Measurements from ENCODE around the gene PRIM2.
"Not testable (repeated sequence)": the region's sequence is repeated elsewhere in the genome, so short reads cannot be mapped to it uniquely, and the experiment has no call there.

PRIM2 gene

DNA sequence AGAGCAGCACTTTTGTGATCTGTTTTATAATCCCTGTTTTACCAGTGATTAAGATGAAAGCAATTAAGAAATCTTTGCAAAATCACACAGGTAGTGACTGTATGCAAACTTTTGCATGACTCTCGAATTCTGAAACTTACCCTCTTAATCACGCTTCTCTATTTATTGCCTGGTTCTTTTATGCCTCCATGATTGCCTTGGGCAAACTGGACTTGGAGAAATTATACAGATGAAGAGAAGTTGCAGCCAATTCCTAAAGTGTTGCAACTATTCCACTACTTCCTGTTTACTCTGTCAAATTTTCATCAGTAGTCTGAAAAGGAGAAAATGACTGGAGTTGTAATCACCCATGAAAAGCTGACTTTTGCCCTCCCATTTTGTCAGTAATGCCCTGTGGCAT is 205.8 kb downstream of the PRIM2 start:
- not testable (repeated sequence) for H3K9me3 ChIP-seq (ENCODE audit: low read length); H3K27me3 ChIP-seq (ENCODE audit: insufficient read depth, low read length); H3K4me3 ChIP-seq (ENCODE audit: low read depth, low read length, poor library complexity, severe bottlenecking); H3K36me3 ChIP-seq (ENCODE audit: insufficient read depth, low read length); H3K27ac ChIP-seq (ENCODE audit: low read depth, low read length, poor library complexity, severe bottlenecking); H3K9me2 ChIP-seq (ENCODE audit: low read depth, low read length); H3K4me2 ChIP-seq (ENCODE audit: low read length); H3K4me1 ChIP-seq (ENCODE audit: insufficient read depth, low read length, severe bottlenecking); H4K20me1 ChIP-seq (ENCODE audit: insufficient read depth, low read length); H3K79me2 ChIP-seq (ENCODE audit: insufficient read depth, low read length); H3F3A ChIP-seq (ENCODE audit: insufficient read depth, low read length); H2AFZ ChIP-seq (ENCODE audit: low read length); H3K9ac ChIP-seq (ENCODE audit: low read length)

DNA sequence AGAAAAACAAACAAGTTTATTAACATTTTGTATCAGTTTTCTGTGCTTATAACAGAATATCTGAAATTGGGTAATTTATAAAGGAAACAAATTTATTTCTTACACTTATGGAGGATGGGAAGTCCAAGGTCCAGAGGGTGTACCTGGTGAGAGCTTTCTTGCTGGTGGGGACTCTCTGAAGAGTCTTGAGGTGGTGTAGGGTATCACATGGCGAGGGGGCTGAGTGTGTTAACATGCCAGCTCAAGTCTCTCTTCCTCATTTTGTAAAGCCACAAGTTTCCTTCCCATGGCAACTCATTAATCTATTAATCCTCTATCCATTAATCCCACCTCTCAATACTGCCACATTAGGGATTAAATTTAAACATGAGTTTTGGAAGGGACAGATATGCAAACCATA is 212.3 kb downstream of the PRIM2 start:
- not testable (repeated sequence) for H2AFZ ChIP-seq (ENCODE audit: low read length); H3K27ac ChIP-seq (ENCODE audit: low read depth, low read length, poor library complexity, severe bottlenecking); H3K79me2 ChIP-seq (ENCODE audit: insufficient read depth, low read length); H3K27me3 ChIP-seq (ENCODE audit: insufficient read depth, low read length); H3K36me3 ChIP-seq (ENCODE audit: insufficient read depth, low read length); H3K4me3 ChIP-seq (ENCODE audit: low read depth, low read length, poor library complexity, severe bottlenecking); H3K9me2 ChIP-seq (ENCODE audit: low read depth, low read length); H3F3A ChIP-seq (ENCODE audit: insufficient read depth, low read length); H3K4me2 ChIP-seq (ENCODE audit: low read length); H3K4me1 ChIP-seq (ENCODE audit: insufficient read depth, low read length, severe bottlenecking); H3K9me3 ChIP-seq (ENCODE audit: low read length); H3K9ac ChIP-seq (ENCODE audit: low read length); H4K20me1 ChIP-seq (ENCODE audit: insufficient read depth, low read length)

DNA sequence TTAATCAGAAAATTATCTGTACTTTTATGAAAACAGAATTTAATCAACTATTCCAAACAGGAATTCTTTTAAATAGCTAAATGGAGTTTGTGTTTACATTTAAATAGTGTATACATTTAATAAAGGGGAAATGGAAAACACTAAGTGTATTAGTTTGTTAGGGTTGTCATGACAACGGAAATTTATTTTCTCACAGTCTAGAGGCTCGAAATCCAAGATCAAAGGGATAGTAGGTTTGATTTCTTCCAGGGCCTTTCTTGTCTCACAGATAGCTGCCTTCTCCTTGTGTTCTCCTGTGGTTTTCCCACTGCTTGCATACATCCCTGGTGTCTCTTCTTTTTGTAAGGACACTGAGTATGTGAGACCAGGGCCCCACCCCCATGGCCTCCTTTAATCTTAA is 215.2 kb downstream of the PRIM2 start:
- H3K27me3 ChIP-seq (ENCODE audit: insufficient read depth, low read length); H3K27ac ChIP-seq (ENCODE audit: low read depth, low read length, poor library complexity, severe bottlenecking); H4K20me1 ChIP-seq (ENCODE audit: insufficient read depth, low read length); H3K4me3 ChIP-seq (ENCODE audit: low read depth, low read length, poor library complexity, severe bottlenecking); H3K9me2 ChIP-seq (ENCODE audit: low read depth, low read length); H3K79me2 ChIP-seq (ENCODE audit: insufficient read depth, low read length); H3K9me3 ChIP-seq (ENCODE audit: low read length); H3K4me1 ChIP-seq (ENCODE audit: insufficient read depth, low read length, severe bottlenecking); H3K9ac ChIP-seq (ENCODE audit: low read length); H2AFZ ChIP-seq (ENCODE audit: low read length); H3F3A ChIP-seq (ENCODE audit: insufficient read depth, low read length); H3K4me2 ChIP-seq (ENCODE audit: low read length); H3K36me3 ChIP-seq (ENCODE audit: insufficient read depth, low read length): not testable (repeated sequence)

DNA sequence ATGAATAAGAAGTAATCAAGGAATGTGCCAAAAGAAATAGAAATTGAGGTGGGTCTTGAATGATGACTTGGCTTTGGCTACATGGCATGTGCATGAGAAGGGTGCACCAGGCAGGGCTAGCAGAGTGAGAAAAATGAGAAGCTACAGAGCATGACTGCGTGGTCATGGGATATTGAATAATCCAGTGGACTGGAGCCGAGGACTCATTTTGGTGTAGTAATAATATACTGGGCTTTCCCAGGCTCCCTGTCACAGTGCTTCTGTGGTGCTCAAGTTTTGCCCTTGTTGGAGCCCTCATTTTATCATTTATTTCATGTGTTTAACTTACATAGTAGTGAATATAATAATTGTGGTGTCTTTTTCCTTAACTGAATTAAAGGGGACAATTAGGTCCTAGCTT is 217.7 kb downstream of the PRIM2 start:
- not testable (repeated sequence) for H3K4me3 ChIP-seq (ENCODE audit: low read depth, low read length, poor library complexity, severe bottlenecking); H3F3A ChIP-seq (ENCODE audit: insufficient read depth, low read length); H3K27me3 ChIP-seq (ENCODE audit: insufficient read depth, low read length); H4K20me1 ChIP-seq (ENCODE audit: insufficient read depth, low read length); H3K4me1 ChIP-seq (ENCODE audit: insufficient read depth, low read length, severe bottlenecking); H3K9me2 ChIP-seq (ENCODE audit: low read depth, low read length); H3K36me3 ChIP-seq (ENCODE audit: insufficient read depth, low read length); H3K79me2 ChIP-seq (ENCODE audit: insufficient read depth, low read length); H3K9me3 ChIP-seq (ENCODE audit: low read length); H3K27ac ChIP-seq (ENCODE audit: low read depth, low read length, poor library complexity, severe bottlenecking); H2AFZ ChIP-seq (ENCODE audit: low read length); H3K4me2 ChIP-seq (ENCODE audit: low read length); H3K9ac ChIP-seq (ENCODE audit: low read length)

DNA sequence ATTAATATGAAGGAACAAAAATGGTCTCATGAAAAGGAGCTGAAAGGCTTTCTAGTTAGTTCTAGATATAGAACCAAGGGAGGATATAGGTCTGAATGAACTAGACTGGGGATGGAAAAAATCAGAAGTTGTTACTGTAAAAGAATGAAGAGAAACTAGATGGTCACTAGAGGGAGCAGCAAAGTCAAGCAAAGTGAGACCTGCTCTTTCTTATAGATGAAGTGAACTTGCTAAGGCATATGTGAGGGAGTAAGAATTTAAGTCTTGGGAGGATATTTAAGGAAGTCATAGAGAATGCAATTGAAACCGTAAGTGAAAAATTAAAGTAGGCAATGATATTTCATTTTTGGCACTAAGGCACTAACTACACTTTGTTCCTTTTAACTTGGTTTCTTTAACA is 218.6 kb downstream of the PRIM2 start:
- not testable (repeated sequence) for H3K4me2 ChIP-seq (ENCODE audit: low read length); H3F3A ChIP-seq (ENCODE audit: insufficient read depth, low read length); H3K9ac ChIP-seq (ENCODE audit: low read length); H3K9me3 ChIP-seq (ENCODE audit: low read length); H3K4me1 ChIP-seq (ENCODE audit: insufficient read depth, low read length, severe bottlenecking); H3K79me2 ChIP-seq (ENCODE audit: insufficient read depth, low read length); H3K36me3 ChIP-seq (ENCODE audit: insufficient read depth, low read length); H3K9me2 ChIP-seq (ENCODE audit: low read depth, low read length); H3K4me3 ChIP-seq (ENCODE audit: low read depth, low read length, poor library complexity, severe bottlenecking); H3K27ac ChIP-seq (ENCODE audit: low read depth, low read length, poor library complexity, severe bottlenecking); H4K20me1 ChIP-seq (ENCODE audit: insufficient read depth, low read length); H3K27me3 ChIP-seq (ENCODE audit: insufficient read depth, low read length); H2AFZ ChIP-seq (ENCODE audit: low read length)
- TF ChIP-seq, protein P1, sequence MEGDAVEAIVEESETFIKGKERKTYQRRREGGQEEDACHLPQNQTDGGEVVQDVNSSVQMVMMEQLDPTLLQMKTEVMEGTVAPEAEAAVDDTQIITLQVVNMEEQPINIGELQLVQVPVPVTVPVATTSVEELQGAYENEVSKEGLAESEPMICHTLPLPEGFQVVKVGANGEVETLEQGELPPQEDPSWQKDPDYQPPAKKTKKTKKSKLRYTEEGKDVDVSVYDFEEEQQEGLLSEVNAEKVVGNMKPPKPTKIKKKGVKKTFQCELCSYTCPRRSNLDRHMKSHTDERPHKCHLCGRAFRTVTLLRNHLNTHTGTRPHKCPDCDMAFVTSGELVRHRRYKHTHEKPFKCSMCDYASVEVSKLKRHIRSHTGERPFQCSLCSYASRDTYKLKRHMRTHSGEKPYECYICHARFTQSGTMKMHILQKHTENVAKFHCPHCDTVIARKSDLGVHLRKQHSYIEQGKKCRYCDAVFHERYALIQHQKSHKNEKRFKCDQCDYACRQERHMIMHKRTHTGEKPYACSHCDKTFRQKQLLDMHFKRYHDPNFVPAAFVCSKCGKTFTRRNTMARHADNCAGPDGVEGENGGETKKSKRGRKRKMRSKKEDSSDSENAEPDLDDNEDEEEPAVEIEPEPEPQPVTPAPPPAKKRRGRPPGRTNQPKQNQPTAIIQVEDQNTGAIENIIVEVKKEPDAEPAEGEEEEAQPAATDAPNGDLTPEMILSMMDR (IDR thresholded peaks at IDR 0.05; ENCODE audit: low read length) = peak; percentile 44; the same call in 1 of the 2 replicates

DNA sequence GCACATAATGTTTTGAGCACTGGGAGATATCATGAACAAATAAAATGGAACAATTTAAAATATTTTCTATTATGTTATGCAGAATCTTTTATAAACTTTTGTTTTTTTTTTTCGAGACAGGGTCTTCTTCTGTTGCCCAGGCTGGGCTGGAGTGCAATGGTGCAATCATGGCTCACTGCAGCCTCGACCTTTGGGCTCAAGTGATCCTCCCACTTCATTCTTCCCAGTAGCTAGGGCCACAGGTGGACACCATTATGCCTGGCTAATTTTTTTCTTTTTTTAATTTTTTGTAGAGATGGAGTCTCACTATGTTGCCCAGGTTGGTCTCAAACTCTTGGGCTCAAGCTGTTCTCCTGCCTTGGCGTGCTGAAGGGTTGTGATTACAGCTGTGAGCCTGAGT is 220.5 kb downstream of the PRIM2 start:
- H2AFZ ChIP-seq (ENCODE audit: low read length); H3K4me2 ChIP-seq (ENCODE audit: low read length); H4K20me1 ChIP-seq (ENCODE audit: insufficient read depth, low read length); H3K9me2 ChIP-seq (ENCODE audit: low read depth, low read length); H3K27ac ChIP-seq (ENCODE audit: low read depth, low read length, poor library complexity, severe bottlenecking); H3K79me2 ChIP-seq (ENCODE audit: insufficient read depth, low read length); H3K4me3 ChIP-seq (ENCODE audit: low read depth, low read length, poor library complexity, severe bottlenecking); H3K9ac ChIP-seq (ENCODE audit: low read length); H3K36me3 ChIP-seq (ENCODE audit: insufficient read depth, low read length); H3K27me3 ChIP-seq (ENCODE audit: insufficient read depth, low read length); H3K4me1 ChIP-seq (ENCODE audit: insufficient read depth, low read length, severe bottlenecking); H3K9me3 ChIP-seq (ENCODE audit: low read length); H3F3A ChIP-seq (ENCODE audit: insufficient read depth, low read length): not testable (repeated sequence)

DNA sequence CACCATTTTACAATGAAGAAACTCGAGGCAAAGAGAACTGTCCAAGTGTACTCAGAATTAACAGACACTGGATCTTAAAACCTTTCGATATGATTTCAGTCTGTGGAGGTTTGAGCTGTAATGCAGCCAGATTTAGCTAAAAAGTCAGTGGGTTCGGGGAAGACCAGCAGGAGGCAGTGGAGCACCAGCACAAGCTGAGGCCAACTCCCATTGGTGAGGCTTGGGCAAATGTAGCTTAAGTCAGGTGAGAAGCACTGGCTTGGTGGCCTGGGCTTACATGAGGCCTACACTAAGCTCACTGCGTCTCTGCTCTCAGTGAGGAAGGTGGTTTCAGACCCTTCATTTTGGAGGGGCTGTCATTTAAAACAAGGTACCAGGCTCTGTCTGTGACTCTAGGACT is 234.5 kb downstream of the PRIM2 start:
- not testable (repeated sequence) for H2AFZ ChIP-seq (ENCODE audit: low read length); H3K79me2 ChIP-seq (ENCODE audit: insufficient read depth, low read length); H3K4me1 ChIP-seq (ENCODE audit: insufficient read depth, low read length, severe bottlenecking); H4K20me1 ChIP-seq (ENCODE audit: insufficient read depth, low read length); H3K4me3 ChIP-seq (ENCODE audit: low read depth, low read length, poor library complexity, severe bottlenecking); H3K9me2 ChIP-seq (ENCODE audit: low read depth, low read length); H3K9me3 ChIP-seq (ENCODE audit: low read length); H3K27ac ChIP-seq (ENCODE audit: low read depth, low read length, poor library complexity, severe bottlenecking); H3K4me2 ChIP-seq (ENCODE audit: low read length); H3K9ac ChIP-seq (ENCODE audit: low read length); H3K27me3 ChIP-seq (ENCODE audit: insufficient read depth, low read length); H3F3A ChIP-seq (ENCODE audit: insufficient read depth, low read length); H3K36me3 ChIP-seq (ENCODE audit: insufficient read depth, low read length)
